Neural cell (in vitro differentiated cells): ENCODE results near the gene ECI1. TPM values are rescaled to one million over a fixed set of nuclear protein-coding genes. Genes with fewer than 3 reads are reported as not detected.
A peak's percentile ranks its signal among the peaks of the same experiment; 100 is the strongest.
"Not testable (repeated sequence)": the region's sequence is repeated elsewhere in the genome, so short reads cannot be mapped to it uniquely, and the experiment has no call there.

Experiments used
- H2AFZ ChIP-seq: fragments of 200-600, 300-800 bp; sonication (generic), shearing (Covaris generic); 2 replicates; pipeline ENCODE4 v1.6.0; 2014; ENCODE audit warnings: low read depth, mild to moderate bottlenecking, antibody characterized with exemption, low read length, moderate library complexity
- H3F3A ChIP-seq: fragments of 200-600 bp; shearing (Covaris generic); 2 replicates; pipeline ENCODE4 v1.6.1; 2016; ENCODE audit warnings: mild to moderate bottlenecking, moderate library complexity, mixed read lengths, antibody characterized with exemption, low read length; ENCODE audit not compliant: insufficient read depth, poor library complexity, severe bottlenecking
- H3K27ac ChIP-seq: fragments of 200-600, 300-800 bp; sonication (generic), shearing (Covaris generic); 2 replicates; pipeline ENCODE4 v1.5.1; 2014; ENCODE audit warnings: mild to moderate bottlenecking, low read length, moderate library complexity
- H3K27me3 ChIP-seq: fragments of 300-800, 200-600 bp; sonication (generic), shearing (Covaris generic); 2 replicates; pipeline ENCODE4 v1.6.0; 2014; ENCODE audit warnings: mild to moderate bottlenecking, low read depth, low read length, moderate library complexity; ENCODE audit not compliant: insufficient read depth
- H3K36me3 ChIP-seq: fragments of 300-800, 200-600 bp; sonication (generic), shearing (Covaris generic); 2 replicates; pipeline ENCODE4 v1.5.1; 2014; ENCODE audit warnings: mild to moderate bottlenecking, antibody characterized with exemption, low read length, moderate library complexity; ENCODE audit not compliant: insufficient read depth
- H3K4me2 ChIP-seq: fragments of 300-800, 200-600 bp; sonication (generic), shearing (Covaris generic); 2 replicates; pipeline ENCODE4 v1.6.0; 2014; ENCODE audit warnings: mild to moderate bottlenecking, low read length
- H3K4me3 ChIP-seq: fragments of 300-800, 200-600 bp; sonication (generic), shearing (Covaris generic); 2 replicates; pipeline ENCODE4 v1.5.1; 2014; ENCODE audit warnings: mild to moderate bottlenecking, low read length, moderate library complexity
- H3K79me2 ChIP-seq: fragments of 200-600 bp; shearing (Covaris generic); replicated peaks from 2 replicates; pipeline ENCODE4 v1.6.0; 2014; ENCODE audit warnings: mild to moderate bottlenecking, low read length, moderate library complexity; ENCODE audit not compliant: insufficient read depth
- H3K9ac ChIP-seq: fragments of 300-800, 200-600 bp; sonication (generic), shearing (Covaris generic); 2 replicates; pipeline ENCODE4 v1.6.1; 2016; ENCODE audit warnings: mild to moderate bottlenecking, low read length, mixed read lengths
- H3K9me2 ChIP-seq: fragments of 200-600 bp; shearing (Covaris generic); 2 replicates; pipeline ENCODE4 v1.6.1; 2016; ENCODE audit warnings: mild to moderate bottlenecking, low read length, mixed read lengths; ENCODE audit not compliant: insufficient read depth
- H3K9me3 ChIP-seq: fragments of 200-600, 300-800 bp; sonication (generic), shearing (Covaris generic); 2 replicates; pipeline ENCODE4 v1.6.1; 2016; ENCODE audit warnings: mild to moderate bottlenecking, mixed run types, low read length, moderate library complexity, mixed read lengths
- H4K20me1 ChIP-seq: fragments of 200-600 bp; shearing (Covaris generic); 2 replicates; pipeline ENCODE4 v1.6.1; 2016; ENCODE audit warnings: mild to moderate bottlenecking, mixed run types; ENCODE audit not compliant: insufficient read depth
- CTCF ChIP-seq: fragments of 450-650 bp; IDR thresholded peaks from 2 replicates; pipeline ENCODE4 v1.5.1; 2014; ENCODE audit warnings: antibody characterized with exemption, mild to moderate bottlenecking, moderate library complexity; ENCODE audit not compliant: poor library complexity, severe bottlenecking
- EP300 ChIP-seq: fragments of 450-650 bp; conservative IDR thresholded peaks from 2 replicates; pipeline ENCODE4 v1.6.1; 2014; ENCODE audit warnings: antibody characterized with exemption, mild to moderate bottlenecking, moderate library complexity; ENCODE audit not compliant: poor library complexity, severe bottlenecking
- EZH2 ChIP-seq: fragments of 200-600, 300-800 bp; shearing (Covaris generic), sonication (generic); IDR thresholded peaks from 2 replicates; pipeline ENCODE4 v1.6.1; 2014; ENCODE audit warnings: antibody characterized with exemption, low read length, borderline replicate concordance, mild to moderate bottlenecking; ENCODE audit not compliant: insufficient read depth, poor library complexity, severe bottlenecking
- MXI1 ChIP-seq: fragments of 450-650 bp; conservative IDR thresholded peaks from 2 replicates; pipeline ENCODE4 v1.6.1; 2014; ENCODE audit warnings: antibody characterized with exemption, mild to moderate bottlenecking; ENCODE audit not compliant: poor library complexity, severe bottlenecking
- POLR2AphosphoS5 ChIP-seq: IDR thresholded peaks from 2 replicates; pipeline ENCODE4 v1.6.1; 2012
- RAD21 ChIP-seq: fragments of 450-650 bp; conservative IDR thresholded peaks from 2 replicates; pipeline ENCODE4 v1.6.1; 2014; ENCODE audit warnings: antibody characterized with exemption, mild to moderate bottlenecking, moderate library complexity
- REST ChIP-seq: IDR thresholded peaks from 2 replicates; pipeline ENCODE4 v1.6.1; 2012; ENCODE audit warnings: borderline replicate concordance
- SMC3 ChIP-seq: fragments of 450-650 bp; conservative IDR thresholded peaks from 2 replicates; pipeline ENCODE4 v1.6.1; 2014; ENCODE audit warnings: antibody characterized with exemption, mild to moderate bottlenecking, moderate library complexity; ENCODE audit not compliant: poor library complexity
- TAF1 ChIP-seq: IDR thresholded peaks from 2 replicates; pipeline ENCODE4 v1.6.1; 2012; ENCODE audit warnings: low read depth
- polyA plus RNA-seq: library from polyadenylated mRNA; depleted of rRNA; stranded (reverse); fragments of >200 nt; gene quantifications from 2 replicates; pipeline ENCODE4 v1.2.3, GENCODE V29; 2014

Gene ECI1
- polyA plus RNA-seq, 1 donor from 2014 or later: 35.3 TPM

GRCh38 chr16:2267913-2268666, 16.7 kb upstream of the ECI1 start, which contains the start of gene RNPS1:
Gene RNPS1 (minus strand): TSS chr16:2268126. CDS start chr16:2264643, 3,483 bp downstream.
- Histone ChIP-seq H4K20me1 (no peaks in the 10 kb centered on the region), H3K9me2 (no peaks in the 10 kb centered on the region), H3K4me3 (peak within 1 kb of the TSS; percentile 98), H3K36me3 (no peaks in the 10 kb centered on the region), H2AFZ (peak within 1 kb of the TSS; percentile 69), H3K4me2 (peak within 1 kb of the TSS; percentile 65), H3F3A (no peaks in the 10 kb centered on the region), H3K79me2 (peaks cover 32% of the 10 kb centered on the region), H3K27ac (peak within 1 kb of the TSS; percentile 89), H3K9ac (peak within 1 kb of the TSS; percentile 85), H3K9me3 (no peaks in the 10 kb centered on the region), H3K27me3 (no peaks in the 10 kb centered on the region)
- TF ChIP-seq CTCF: no peak
- peak; percentile 99 for TF ChIP-seq POLR2AphosphoS5
- TF ChIP-seq EZH2: no peak
- no peak for TF ChIP-seq RAD21
- peak; percentile 92 for TF ChIP-seq MXI1
- peak; percentile 73 for TF ChIP-seq EP300
- TF ChIP-seq SMC3: peak; percentile 29
- peak; percentile 68 for TF ChIP-seq REST
- TF ChIP-seq TAF1: peak; percentile 70

GRCh38 chr16:2267505-2267912, 16.1 kb upstream of the ECI1 start:
- not testable (repeated sequence) for H3F3A ChIP-seq, H3K36me3 ChIP-seq, H3K9me2 ChIP-seq, H3K9me3 ChIP-seq, H4K20me1 ChIP-seq, H3K27me3 ChIP-seq
- H2AFZ ChIP-seq: peak overlapping the region; percentile 60
- peak overlapping the region; percentile 89 for H3K27ac ChIP-seq
- H3K79me2 ChIP-seq: peaks cover 32% of the 10 kb centered on the region
- H3K9ac ChIP-seq: peak overlapping the region; percentile 85
- H3K4me3 ChIP-seq: peak overlapping the region; percentile 98
- peak overlapping the region; percentile 44 for H3K4me2 ChIP-seq

- H4K20me1 ChIP-seq, H3K27me3 ChIP-seq, H2AFZ ChIP-seq, H3K27ac ChIP-seq, H3K9me2 ChIP-seq, H3K36me3 ChIP-seq, H3K9me3 ChIP-seq, H3F3A ChIP-seq: not testable (repeated sequence)
- H3K4me2 ChIP-seq: peak overlapping the region; percentile 65
- peak overlapping the region; percentile 98 for H3K4me3 ChIP-seq
- peaks cover 32% of the 10 kb centered on the region for H3K79me2 ChIP-seq
- H3K9ac ChIP-seq: peak overlapping the region; percentile 85
Measured at GRCh38 chr16:2266887-2267286, 15.5 kb upstream of the ECI1 start.

GRCh38 chr16:2263026-2263425, 11.6 kb upstream of the ECI1 start:
- H3K9ac ChIP-seq, H3K9me3 ChIP-seq, H4K20me1 ChIP-seq, H2AFZ ChIP-seq, H3K27ac ChIP-seq, H3F3A ChIP-seq, H3K9me2 ChIP-seq, H3K4me2 ChIP-seq, H3K27me3 ChIP-seq, H3K4me3 ChIP-seq, H3K36me3 ChIP-seq: not testable (repeated sequence)
- H3K79me2 ChIP-seq: peaks cover 32% of the 10 kb centered on the region
